GM13977 (cell line): ENCODE data around the gene KCNH2.

Experiments
- DNase-seq: peaks from one replicate; pipeline ENCODE4 v3.0.0; 2012; ENCODE audit warnings: low spot score
- in situ Hi-C: fragments of 300-500 bp; cut with MboI; formaldehyde crosslinking; loops from one replicate; pipeline ENCODE4 v1.12.0; 2022; ENCODE audit warnings: low sequenced_read_pairs, low pct_unique_long_range_greater_than_20kb, mixed read lengths, inconsistent platforms; ENCODE audit not compliant: unreplicated experiment
- TF ChIP-seq, protein P1 (sequence below): IDR thresholded peaks from 2 replicates; pipeline ENCODE4 v1.5.1; 2012; ENCODE audit warnings: mild to moderate bottlenecking, control low read depth; ENCODE audit not compliant: insufficient read depth; ENCODE audit errors: extremely low read depth, missing control alignments

KCNH2 gene

DNA sequence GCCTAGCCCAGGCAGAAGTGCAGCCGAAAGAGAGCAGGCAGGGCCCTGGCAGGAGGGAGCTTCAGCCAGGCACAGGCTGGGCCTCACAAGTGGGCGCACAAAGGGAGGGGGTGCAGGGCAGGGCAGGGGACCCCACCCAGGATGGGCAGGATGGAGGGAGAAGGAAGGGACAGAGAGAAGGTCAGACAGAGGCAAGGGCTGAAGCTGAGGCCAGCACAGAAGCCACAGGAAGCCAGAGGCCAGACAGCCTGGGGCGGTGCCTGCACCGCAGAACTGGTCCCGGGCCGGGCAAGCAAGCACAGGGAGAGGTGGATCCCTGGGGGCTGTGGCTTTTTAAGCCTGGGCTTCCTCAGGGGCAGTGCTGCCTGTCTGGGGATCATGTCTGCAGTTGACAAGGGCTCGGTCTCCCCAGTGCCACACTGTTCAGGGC lies 29.4 kb upstream of the KCNH2 start:
- DNase-seq, result no peak
- TF ChIP-seq, protein P1, sequence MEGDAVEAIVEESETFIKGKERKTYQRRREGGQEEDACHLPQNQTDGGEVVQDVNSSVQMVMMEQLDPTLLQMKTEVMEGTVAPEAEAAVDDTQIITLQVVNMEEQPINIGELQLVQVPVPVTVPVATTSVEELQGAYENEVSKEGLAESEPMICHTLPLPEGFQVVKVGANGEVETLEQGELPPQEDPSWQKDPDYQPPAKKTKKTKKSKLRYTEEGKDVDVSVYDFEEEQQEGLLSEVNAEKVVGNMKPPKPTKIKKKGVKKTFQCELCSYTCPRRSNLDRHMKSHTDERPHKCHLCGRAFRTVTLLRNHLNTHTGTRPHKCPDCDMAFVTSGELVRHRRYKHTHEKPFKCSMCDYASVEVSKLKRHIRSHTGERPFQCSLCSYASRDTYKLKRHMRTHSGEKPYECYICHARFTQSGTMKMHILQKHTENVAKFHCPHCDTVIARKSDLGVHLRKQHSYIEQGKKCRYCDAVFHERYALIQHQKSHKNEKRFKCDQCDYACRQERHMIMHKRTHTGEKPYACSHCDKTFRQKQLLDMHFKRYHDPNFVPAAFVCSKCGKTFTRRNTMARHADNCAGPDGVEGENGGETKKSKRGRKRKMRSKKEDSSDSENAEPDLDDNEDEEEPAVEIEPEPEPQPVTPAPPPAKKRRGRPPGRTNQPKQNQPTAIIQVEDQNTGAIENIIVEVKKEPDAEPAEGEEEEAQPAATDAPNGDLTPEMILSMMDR, result no peak
- in situ Hi-C loops, result no loop called here

DNA sequence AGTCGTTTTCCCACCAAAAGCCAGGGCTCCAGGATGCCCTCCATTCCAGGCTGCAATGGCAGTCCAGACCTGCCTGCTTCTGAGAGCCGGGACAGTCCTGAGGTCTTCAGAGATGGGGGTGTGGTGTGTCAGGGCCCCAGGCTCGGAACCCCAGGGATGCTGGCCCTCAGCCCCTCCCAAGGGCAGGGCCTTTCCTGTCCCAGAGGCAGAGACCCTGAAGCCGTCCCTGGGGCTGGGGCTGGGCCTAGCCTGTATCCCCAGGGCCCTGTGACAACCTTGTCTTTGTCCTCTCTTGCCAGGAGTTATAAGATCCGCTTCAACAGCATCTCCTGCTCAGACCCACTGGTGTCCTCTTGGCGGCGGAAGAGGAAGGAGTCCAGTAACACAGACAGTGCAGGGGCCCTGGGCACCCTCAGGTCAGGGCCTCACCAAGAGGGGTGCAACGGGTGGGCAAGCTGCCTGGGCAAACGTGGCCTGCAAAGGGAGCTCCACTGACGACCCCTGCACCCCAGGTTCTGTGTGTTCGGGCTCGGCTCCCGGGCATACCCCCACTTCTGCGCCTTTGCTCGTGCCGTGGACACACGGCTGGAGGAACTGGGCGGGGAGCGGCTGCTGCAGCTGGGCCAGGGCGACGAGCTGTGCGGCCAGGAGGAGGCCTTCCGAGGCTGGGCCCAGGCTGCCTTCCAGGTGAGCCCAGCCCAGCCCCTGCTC lies 28.6 kb upstream of the KCNH2 start:
- in situ Hi-C loops, result no loop called here
- no peak for DNase-seq
- TF ChIP-seq, protein P1, result no peak

DNA sequence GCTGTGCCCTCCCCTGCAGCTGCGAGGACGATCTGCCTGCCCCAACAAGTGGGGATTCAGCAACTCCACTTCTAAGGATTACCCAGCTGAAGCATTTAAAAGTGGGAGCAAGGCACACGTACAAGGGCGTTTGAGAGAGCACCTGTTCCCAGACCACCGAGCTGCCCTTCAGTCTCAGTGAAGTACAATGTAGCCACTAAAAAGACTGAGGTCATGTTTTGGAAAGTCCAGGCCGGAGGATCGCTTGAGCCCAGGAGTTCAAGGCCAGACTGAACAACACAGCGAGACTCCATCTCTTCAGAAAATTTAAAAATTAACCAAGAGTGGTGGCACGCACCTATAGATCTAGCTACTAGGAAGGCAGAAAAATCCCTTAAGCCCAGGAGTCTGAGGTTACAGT lies 27.4 kb upstream of the KCNH2 start:
- TF ChIP-seq, protein P1, result no peak
- DNase-seq, result no peak
- in situ Hi-C loops, result no loop called here

DNA sequence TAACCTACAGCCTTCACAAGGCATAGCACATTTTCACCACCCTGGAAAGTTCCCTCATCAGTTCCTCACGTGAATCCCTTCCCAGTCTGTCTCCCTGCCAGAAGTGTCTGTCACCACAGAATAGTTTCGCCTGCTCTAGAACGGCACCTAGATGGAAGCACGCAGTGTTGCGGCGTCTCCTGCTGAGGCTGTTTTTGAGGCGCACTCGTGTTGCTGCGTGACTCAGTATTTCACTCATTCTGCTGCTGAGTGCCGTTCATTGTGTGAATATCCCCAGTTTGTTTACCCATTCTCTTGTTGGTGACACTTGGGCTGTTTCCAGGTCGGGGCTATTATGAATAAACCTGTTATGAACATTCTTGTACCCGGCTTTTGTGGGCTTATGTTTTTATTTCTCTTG lies 25.5 kb upstream of the KCNH2 start:
- TF ChIP-seq, protein P1, result no peak
- in situ Hi-C loops, result no loop called here
- DNase-seq, result no peak

DNA sequence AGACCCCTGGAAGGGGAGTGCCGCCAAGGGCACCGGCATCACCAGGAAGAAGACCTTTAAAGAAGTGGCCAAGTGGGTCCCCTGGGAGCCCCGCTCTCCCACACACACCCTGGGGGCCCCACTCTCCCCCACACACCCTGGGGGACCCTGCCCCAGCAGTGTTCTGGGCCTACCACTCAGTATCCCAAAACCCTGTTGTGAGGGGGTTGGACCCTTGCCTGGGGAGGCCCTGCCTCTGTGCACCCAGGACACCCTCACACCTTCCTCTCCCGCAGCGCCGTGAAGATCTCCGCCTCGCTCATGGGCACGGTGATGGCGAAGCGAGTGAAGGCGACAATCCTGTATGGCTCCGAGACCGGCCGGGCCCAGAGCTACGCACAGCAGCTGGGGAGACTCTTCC lies 23.4 kb upstream of the KCNH2 start:
- no peak for DNase-seq
- in situ Hi-C loops, result no loop called here
- TF ChIP-seq, protein P1, result no peak

DNA sequence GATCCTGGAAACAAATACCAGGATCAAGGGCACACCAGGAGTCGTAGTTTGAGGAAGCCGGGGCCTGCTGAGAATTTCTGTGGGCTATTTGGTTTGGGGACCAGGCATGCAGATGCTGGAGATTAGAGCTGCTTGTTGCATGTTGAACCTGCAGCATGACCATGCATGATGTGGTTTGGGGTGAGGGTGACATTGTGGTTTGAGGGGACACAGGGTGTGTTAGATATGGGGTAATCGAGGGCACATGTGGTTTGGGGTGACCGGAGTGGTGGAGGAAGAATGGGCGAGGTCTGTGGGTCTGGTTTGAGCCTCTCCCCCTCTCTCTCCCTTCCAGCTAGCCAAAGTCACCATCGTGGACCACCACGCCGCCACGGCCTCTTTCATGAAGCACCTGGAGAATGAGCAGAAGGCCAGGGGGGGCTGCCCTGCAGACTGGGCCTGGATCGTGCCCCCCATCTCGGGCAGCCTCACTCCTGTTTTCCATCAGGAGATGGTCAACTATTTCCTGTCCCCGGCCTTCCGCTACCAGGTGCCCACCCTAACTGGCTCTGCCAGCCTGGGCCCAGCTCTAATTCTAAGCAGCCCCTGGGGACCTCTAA lies 22.9 kb upstream of the KCNH2 start:
- in situ Hi-C loops, result no loop called here
- DNase-seq, result no peak
- TF ChIP-seq, protein P1, result no peak
